Medulla oblongata (tissue), 1 donor: ENCODE results near the gene LARP6.

Source experiments
- DNase-seq: peaks from one replicate; pipeline ENCODE4 v3.0.0-alpha.2; 2015; ENCODE audit errors: extremely low spot score

Gene LARP6

DNA sequence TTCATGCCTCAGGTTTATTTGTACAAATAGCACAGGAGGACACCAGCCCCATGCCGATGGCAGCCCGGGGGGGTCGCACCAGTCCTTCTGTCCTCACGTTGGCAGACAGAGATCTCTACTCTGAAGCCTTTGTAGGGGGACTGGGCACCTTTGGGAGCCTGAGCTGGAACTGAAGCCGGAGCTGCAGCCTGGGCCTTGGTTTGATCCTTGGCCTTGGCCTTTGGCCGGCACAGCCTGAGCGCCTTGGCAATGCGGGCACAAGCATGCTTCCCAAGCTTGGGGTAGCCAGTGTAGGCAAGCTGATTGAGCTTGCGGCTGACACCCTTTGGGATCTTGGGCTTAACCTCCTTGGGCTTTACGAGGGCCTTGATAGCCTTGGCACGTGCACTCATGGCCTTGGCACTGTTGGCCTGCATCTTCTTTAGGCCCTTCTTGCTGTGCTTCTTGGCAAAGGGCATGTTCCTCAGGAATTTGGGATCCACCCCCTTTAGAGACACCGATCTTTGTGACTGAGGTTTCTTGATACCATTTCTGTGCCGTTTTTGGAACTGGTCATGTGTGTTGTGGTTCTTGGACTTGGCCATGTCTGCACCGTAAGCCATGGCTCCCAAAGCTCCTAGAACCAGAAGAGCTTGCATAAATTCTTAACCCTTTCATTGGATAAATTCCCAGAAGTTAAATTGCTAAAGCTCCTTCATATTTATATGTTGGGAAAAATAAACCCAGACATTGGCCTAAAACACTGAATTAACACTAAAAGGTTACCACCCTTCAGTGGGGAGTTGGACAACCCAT is 57.2 kb downstream of the LARP6 start:
- no peak for DNase-seq

- DNase-seq, result no peak
Observed at GRCh38 chr15:70795311-70795665, 58.7 kb downstream of the LARP6 start.

DNA sequence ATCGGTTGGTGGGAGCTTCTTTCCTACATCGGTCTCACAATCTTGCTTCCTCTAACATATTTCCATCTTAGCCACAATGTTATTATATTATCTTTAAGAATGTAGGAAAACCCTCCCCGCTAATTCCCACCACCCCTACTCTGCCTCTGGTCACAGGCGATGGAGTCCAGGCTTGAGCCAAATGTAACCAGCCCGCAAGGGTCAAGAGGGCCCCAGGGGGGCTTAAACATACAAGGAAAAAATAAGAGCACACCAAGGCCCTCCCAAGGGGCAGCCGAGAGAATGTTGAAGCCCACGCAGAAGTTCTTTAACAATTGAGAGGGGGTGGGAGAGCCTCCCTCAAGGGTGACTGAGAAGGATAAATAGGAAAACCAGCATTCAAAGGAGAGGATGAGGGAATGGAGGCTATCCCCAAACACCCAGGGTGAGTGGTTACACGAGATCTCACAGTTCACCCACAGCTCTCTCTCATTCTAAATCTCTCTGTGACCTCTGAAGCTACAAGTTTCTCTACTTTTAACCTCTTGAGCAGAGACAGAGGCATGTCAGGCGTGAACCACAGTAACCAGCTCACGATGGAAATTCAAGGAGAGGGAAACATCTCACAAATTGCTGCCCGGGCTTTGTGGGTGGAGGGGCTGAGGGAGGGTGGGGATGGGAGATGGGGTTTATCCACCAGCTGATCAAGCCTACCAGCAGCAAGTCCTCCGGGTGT is 59.2 kb downstream of the LARP6 start:
- DNase-seq, result no peak

GRCh38 chr15:70793694-70794093 is 60.3 kb downstream of the LARP6 start:
- no peak for DNase-seq

DNA sequence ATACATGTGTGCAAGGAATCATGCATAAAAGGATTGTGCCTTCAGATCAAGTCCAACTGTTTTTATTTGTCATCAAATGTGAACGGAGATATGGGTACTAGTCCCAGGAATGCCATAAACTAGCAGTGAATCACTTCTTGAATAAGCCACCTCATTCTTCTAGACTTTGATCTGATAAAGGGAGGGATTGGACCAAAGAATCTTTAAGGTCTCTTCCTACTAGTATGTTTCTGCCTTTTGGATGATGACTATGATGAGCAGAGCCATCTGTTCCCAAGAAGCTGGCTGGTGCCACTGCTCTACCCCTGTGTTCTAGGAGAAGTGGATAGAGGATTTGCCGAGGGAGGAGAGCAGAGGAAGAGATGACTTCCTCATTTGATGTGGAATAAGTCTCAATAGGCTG is 61.8 kb downstream of the LARP6 start:
- DNase-seq, result no peak

GRCh38 chr15:70791259-70791658 is 62.7 kb downstream of the LARP6 start:
- no peak for DNase-seq

GRCh38 chr15:70789213-70789612 is 64.7 kb downstream of the LARP6 start:
- no peak for DNase-seq

DNA sequence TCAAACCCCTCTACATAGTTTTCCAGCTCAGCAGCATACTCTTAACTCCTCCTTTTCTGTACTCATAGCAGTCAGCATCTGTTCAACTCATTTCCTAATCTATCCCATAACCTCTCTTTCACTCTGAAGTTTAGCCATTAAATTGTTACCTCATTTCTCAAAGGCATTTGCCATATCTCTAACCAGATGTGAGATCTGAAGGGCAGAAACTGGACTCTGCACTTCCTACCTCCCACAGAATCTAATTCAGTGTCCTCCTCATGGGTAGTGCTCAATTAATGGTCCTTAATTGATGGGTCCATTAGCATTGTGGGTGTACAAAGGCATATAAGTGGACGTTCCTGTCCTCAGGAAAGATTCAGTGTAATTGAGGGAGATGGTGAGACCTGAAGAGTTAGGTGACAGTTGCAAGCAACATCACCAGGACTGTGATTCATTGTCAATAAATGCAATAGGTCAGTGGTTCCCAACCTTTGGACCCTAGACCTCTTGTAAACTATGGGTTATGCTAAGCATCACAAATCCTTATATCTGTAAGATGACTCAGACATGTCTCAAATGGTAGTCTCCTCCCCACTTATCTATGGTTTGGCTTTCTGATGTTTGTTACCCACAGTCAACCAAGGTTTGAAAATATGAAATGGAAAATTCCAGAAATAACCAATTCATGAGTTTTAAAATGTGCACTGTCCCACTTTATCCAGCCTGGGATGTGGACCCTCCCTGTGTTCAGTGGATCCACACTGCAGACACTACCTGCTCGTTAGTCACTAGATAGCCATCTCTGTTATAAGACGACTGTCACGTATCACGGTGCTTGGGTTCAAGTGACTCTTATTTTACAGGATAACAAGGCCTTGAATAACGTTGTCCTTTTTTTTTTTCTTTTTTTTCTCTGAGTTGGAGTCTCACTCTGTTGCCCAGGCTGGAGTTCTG is 65.6 kb downstream of the LARP6 start:
- DNase-seq, result no peak

- no peak for DNase-seq
Observed at GRCh38 chr15:70786996-70787395, 67.0 kb downstream of the LARP6 start.

DNA sequence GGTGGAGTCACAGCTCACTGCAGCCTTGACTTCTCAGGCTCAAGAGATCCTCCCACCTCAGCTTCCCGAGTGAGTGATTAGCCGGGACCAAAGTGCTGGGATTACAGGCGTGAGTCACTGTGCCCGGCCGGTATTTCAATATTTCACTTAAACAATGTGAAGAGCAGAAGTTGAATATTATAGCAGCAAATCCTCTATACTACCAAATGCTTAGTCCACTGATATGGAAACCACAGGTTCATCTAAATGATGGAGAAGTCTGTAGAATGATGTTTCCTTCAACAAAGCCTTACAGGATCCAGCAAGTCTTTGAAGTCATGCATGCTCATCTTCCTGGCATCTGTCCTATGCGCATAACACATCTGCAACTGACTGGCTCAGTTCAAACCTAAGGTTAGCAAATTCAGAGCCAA is 70.3 kb downstream of the LARP6 start:
- no peak for DNase-seq

GRCh38 chr15:70783041-70783440 is 70.9 kb downstream of the LARP6 start:
- no peak for DNase-seq

DNA sequence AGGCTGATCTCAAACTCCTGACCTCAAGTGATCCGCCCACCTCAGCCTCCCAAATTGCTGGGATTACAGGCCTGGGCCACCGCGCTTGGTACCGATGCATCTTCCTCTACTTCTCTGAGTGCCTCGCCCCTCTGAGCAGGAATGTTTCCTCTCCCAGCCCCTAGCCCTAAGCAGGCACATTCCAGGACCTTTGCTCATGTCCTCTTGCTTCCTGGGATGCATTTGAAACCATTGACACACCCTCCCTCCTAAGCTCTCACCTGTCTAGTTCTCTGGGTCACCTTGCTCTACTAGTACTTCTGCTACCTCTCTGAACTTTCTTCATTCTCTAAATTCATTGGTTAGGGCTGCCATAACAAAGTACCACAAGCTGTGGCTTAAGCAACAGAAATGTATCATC is 72.7 kb downstream of the LARP6 start:
- no peak for DNase-seq
